Heart left ventricle (tissue), 16 donors: ENCODE measurements around the gene DEFB132. TPM values are rescaled to one million over a fixed set of nuclear protein-coding genes. Genes with fewer than 3 reads are reported as not detected.

ENCODE experiments used
- ATAC-seq, 4 donors: fragments of 200-7000 bp; cut with Tn5 transposase; one replicate each; pipeline ENCODE4 v1.9.1; 2020 to 2022; ENCODE audit warnings: moderate library complexity in 4 of 4, mild to moderate bottlenecking in 3 of 4, moderate number of reproducible peaks in 1 of 4
- DNase-seq, 5 donors: peaks; one replicate each; pipeline ENCODE4 v3.0.0-alpha.2; 2020
- H3K27ac ChIP-seq, 12 donors: fragments of 200-600 bp; sonication (generic) in 4 of 12; one replicate each; pipeline versions ENCODE4 v1.5.0 to v1.8.0; 2016 to 2022; ENCODE audit warnings: mild to moderate bottlenecking in 2 of 12
- H3K27me3 ChIP-seq, 9 donors: fragments of 200-600 bp; sonication (generic) in 2 of 9; one replicate each; pipeline versions ENCODE4 v1.5.1 to v1.8.0; 2016 to 2022; ENCODE audit warnings: mild to moderate bottlenecking in 3 of 9
- H3K36me3 ChIP-seq, 9 donors: fragments of 200-600 bp; sonication (generic) in 2 of 9; one replicate each; pipeline versions ENCODE4 v1.5.0 to v1.8.0; 2018 to 2022; ENCODE audit warnings: mild to moderate bottlenecking in 2 of 9
- H3K4me1 ChIP-seq, 12 donors: fragments of 200-600 bp; sonication (generic) in 4 of 12; one replicate each; pipeline versions ENCODE4 v1.5.0 to v1.8.0; 2016 to 2022; ENCODE audit warnings: mild to moderate bottlenecking in 3 of 12
- H3K4me3 ChIP-seq, 12 donors: fragments of 200-600 bp; sonication (generic) in 4 of 12; one replicate each; pipeline versions ENCODE4 v1.5.0 to v1.8.0; 2017 to 2022; ENCODE audit warnings: mild to moderate bottlenecking in 9 of 12, moderate library complexity in 4 of 12
- H3K9me3 ChIP-seq, 12 donors: fragments of 200-600 bp; sonication (generic) in 4 of 12; one replicate each; pipeline versions ENCODE4 v1.5.0 to v1.8.0; 2016 to 2022; ENCODE audit warnings: mild to moderate bottlenecking in 1 of 12
- CTCF ChIP-seq, 12 donors: fragments of 200-600 bp; sonication (generic) in 4 of 12; IDR thresholded peaks; one replicate each; pipeline versions ENCODE4 v1.5.0 to v1.8.0; 2018 to 2022; ENCODE audit warnings: antibody characterized with exemption in 12 of 12, mild to moderate bottlenecking in 5 of 12
- POLR2A ChIP-seq, 2 donors: fragments of 450-650 bp; IDR thresholded peaks; one replicate each; pipeline ENCODE4 v1.6.1; 2017; ENCODE audit warnings: antibody characterized with exemption in 2 of 2, mild to moderate bottlenecking in 2 of 2, moderate library complexity in 2 of 2
- WGBS, 4 donors: extraction: QIAGEN DNeasy Blood & Tissue Kit in 2 of 4; methylation state at CpG; one replicate each; pipeline versions ENCODE4 v1.1.5 to v1.1.7; 2013 to 2018; 5-methylcytosine and 5-hydroxymethylcytosine counted together
- intact Hi-C, 10 donors: fragments of 100-400 bp; cut with DNase I; formaldehyde crosslinking; loops; one replicate each; pipeline versions ENCODE4 v1.11.1 to v1.14.2; 2022
- polyA plus RNA-seq, 2 donors: library from polyadenylated mRNA; stranded (reverse); fragments of 200-250 nt; gene quantifications; one replicate each; pipeline ENCODE4 v1.2.3, GENCODE V29; 2013
- total RNA-seq, 9 donors: library from RNA; depleted of rRNA in 2 of 9; stranded (reverse); fragments of >200 nt in 2 of 9; fragmentation: NEBNext Ultra II Directional in 3 of 9; extraction: Animal tissue kit (Norgen Biotek cat#: 25700) in 3 of 9; gene quantifications; one replicate each; pipeline versions ENCODE4 v1.1.0 to v1.2.4, GENCODE V29; 2016 to 2023
- donor health status: ischemic (EF 13 %, LVEDD 7.1; RV severe dilation, severe dysfunction).
- donor health status: healthy with polysubstance abuse.
- donor health status: DM: no; HTN: yes; CAD: no.
- donor health status: DM: no; HTN: no; CAD: no.
- donor health status: ischemic (EF 25% LVEDD 6.9; RV normal size, moderate dysfunction).
- donor health status: ischemic (EF 25% LVEDD 5.7; RV mildly dilated, moderate dysfunction).
- donor health status: healthy.
- donor health status: DM: yes; HTN: yes; CAD: no.
- donor health status: ischemic (EF 35%, LVEDD 5.7; RV mildly dilated, moderate dysfunction).
- donor health status: nonischemic (EF 11% LVEDD 7.7; RV severe dilation, severe dysfunction).
- donor health status: DM: yes; HTN: yes; CAD: no.
- donor health status: PGD.
- donor health status: ischemic (EF 29% LVEDD 5.4; RV normal size, mild dysfunction).
- donor health status: nonischemic (EF 23%, LVEDD 6.1; RV moderate dilation, normal function).

The DEFB132 gene
- total and polyA plus RNA-seq, 11 donors, result 0.35 to 0.59 TPM; not detected in 9

- Histone ChIP-seq H3K27me3 (peaks cover 0 to 2% (median 0%) of the 10 kb centered on the region in 9 donors), H3K4me1 (peaks cover 0 to 5% (median 0%) of the 10 kb centered on the region in 12 donors), H3K36me3 (no peaks in the 10 kb centered on the region), H3K9me3 (no peaks in the 10 kb centered on the region), H3K4me3 (no peak overlapping the region), H3K27ac (no peak overlapping the region)
- DNase-seq, result no peak
- 56 to 75% (median 68%) methylated on average over 4 of the region's 4 CpGs for WGBS, 4 donors
- ATAC-seq, result no peak
- TF ChIP-seq CTCF (IDR thresholded peaks at IDR 0.05) (no peak), POLR2A (IDR thresholded peaks at IDR 0.05) (no peak)
- intact Hi-C loops, result no loop called here
Measured at GRCh38 chr20:258269-258858, 840 bp downstream of the DEFB132 start.

- peaks cover 0 to 2% (median 0%) of the 10 kb centered on the region in 9 donors for H3K27me3 ChIP-seq
- DNase-seq (no peak), ATAC-seq (no peak)
- H3K9me3 ChIP-seq, result no peaks in the 10 kb centered on the region
- TF ChIP-seq CTCF (IDR thresholded peaks at IDR 0.05) (peak in 2 of 12 donors; percentile 36 to 42), POLR2A (IDR thresholded peaks at IDR 0.05) (no peak)
- H3K4me1 ChIP-seq, result peaks cover 0 to 5% (median 0%) of the 10 kb centered on the region in 12 donors
- no peaks in the 10 kb centered on the region for H3K36me3 ChIP-seq
- 42 to 61% (median 57%) methylated on average over 8 of the region's 8 CpGs for WGBS, 4 donors
- no peak overlapping the region for H3K4me3 ChIP-seq
- no peak overlapping the region for H3K27ac ChIP-seq
- intact Hi-C loops, result no loop called here
Measured at GRCh38 chr20:258963-259362, 1.4 kb downstream of the DEFB132 start.

- TF ChIP-seq POLR2A (IDR thresholded peaks at IDR 0.05), result no peak
- ATAC-seq, result no peak
Measured at GRCh38 chr20:259981-260380, 2.5 kb downstream of the DEFB132 start.

DNA sequence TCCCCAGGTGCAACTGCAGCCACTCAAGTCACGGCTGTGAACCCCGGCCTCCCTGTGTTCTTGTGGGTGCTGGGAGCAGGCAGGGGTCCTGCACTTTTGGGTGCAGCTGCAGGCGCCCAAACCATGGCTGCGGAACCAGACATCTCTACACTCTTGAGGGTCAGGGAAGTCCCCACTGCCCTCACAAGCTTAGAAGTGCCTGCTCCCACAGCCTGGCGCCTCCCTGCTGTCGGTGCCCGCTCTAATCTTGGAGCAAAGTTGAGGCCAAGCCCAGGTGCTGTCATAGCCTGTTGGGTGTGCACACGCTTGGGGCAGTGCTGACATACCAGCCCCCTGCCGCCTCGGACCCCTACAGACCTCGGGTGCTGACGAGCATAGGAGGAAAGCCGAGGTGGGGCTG is 6.2 kb downstream of the DEFB132 start:
- ATAC-seq, result no peak
- no peak for DNase-seq
- WGBS, 4 donors, result 57 to 79% (median 69%) methylated on average over 10 to 13 of the region's 13 CpGs
- Histone ChIP-seq H3K36me3 (no peaks in the 10 kb centered on the region), H3K9me3 (no peaks in the 10 kb centered on the region), H3K27me3 (no peaks in the 10 kb centered on the region), H3K4me1 (peaks cover 0 to 10% (median 0%) of the 10 kb centered on the region in 12 donors), H3K4me3 (no peak overlapping the region), H3K27ac (no peak overlapping the region)
- intact Hi-C loops, result no loop called here
- TF ChIP-seq POLR2A (IDR thresholded peaks at IDR 0.05) (no peak), CTCF (IDR thresholded peaks at IDR 0.05) (no peak)

More at GRCh38 chr20:259981-260380, 2.5 kb downstream of the DEFB132 start:
- H3K27me3 ChIP-seq, result no peaks in the 10 kb centered on the region
- H3K27ac ChIP-seq, result no peak overlapping the region
- no peaks in the 10 kb centered on the region for H3K36me3 ChIP-seq
- no peak for DNase-seq
- no peak overlapping the region for H3K4me3 ChIP-seq
- 72 to 75% (median 73%) methylated on average over 2 of the region's 2 CpGs for WGBS, 4 donors
- peaks cover 0 to 5% (median 0%) of the 10 kb centered on the region in 12 donors for H3K4me1 ChIP-seq
- no peaks in the 10 kb centered on the region for H3K9me3 ChIP-seq
- intact Hi-C loops, result no loop called here
